Measurements from ENCODE around the gene UCHL3. TPM values are rescaled to one million over a fixed set of nuclear protein-coding genes. Genes with fewer than 3 reads are reported as not detected.

Gene UCHL3
- total RNA-seq, 1 donor from 2014 or later, result not detected

DNA sequence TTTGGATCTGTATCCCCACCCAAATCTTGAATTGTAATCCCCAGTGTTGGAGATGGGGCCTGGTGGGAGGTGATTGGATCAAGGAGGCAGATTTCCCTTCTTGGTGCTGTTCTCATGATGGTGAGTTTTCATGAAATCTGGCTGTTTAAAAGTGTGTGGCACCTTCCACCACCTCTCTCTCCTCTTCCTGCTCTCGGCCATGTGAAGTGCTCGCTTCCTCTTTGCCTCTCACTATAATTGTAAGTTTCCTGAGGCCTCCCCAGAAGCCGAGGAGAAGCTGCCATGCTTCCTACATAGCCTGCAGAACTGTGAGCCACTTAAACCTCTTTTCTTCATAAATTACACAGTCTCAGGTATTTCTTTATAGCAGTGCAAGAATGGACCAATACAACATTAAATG is 27.6 kb upstream of the UCHL3 start:
- Histone ChIP-seq H3K27me3 (no peaks in the 10 kb centered on the region), H3K27ac (no peak overlapping the region), H3K4me1 (no peaks in the 10 kb centered on the region), H3K9me3 (peaks cover 0 to 4% of the 10 kb centered on the region in 2 donors), H3K36me3 (peaks cover 4 to 15% of the 10 kb centered on the region in 2 donors), H3K4me3 (no peak overlapping the region)
- DNase-seq (ENCODE audit: low spot score in 2 of 2), result no peak
- intact Hi-C loops (cut with DNase I), result no loop called here
- TF ChIP-seq, protein P1, sequence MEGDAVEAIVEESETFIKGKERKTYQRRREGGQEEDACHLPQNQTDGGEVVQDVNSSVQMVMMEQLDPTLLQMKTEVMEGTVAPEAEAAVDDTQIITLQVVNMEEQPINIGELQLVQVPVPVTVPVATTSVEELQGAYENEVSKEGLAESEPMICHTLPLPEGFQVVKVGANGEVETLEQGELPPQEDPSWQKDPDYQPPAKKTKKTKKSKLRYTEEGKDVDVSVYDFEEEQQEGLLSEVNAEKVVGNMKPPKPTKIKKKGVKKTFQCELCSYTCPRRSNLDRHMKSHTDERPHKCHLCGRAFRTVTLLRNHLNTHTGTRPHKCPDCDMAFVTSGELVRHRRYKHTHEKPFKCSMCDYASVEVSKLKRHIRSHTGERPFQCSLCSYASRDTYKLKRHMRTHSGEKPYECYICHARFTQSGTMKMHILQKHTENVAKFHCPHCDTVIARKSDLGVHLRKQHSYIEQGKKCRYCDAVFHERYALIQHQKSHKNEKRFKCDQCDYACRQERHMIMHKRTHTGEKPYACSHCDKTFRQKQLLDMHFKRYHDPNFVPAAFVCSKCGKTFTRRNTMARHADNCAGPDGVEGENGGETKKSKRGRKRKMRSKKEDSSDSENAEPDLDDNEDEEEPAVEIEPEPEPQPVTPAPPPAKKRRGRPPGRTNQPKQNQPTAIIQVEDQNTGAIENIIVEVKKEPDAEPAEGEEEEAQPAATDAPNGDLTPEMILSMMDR (IDR thresholded peaks at IDR 0.05), result no peak

DNA sequence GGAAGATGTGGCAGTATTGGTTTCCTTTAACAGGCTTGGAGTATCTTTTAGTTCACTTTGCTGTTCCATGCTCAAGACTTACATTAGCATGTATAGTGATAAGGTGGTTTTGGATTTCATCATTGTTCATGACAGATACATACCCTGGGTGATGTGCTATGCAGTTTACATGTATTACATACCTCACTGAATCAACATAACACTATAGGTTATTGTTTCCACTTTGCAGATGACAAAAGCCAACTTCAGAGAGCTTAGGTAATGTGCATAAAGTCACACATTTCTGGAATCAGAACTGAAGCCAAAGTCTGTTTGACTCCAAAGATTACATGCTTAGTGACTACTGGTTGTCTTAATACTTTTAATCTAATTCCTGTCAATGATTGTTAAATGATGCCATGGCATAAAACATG is 19.0 kb upstream of the UCHL3 start:
- Histone ChIP-seq H3K27ac (no peak overlapping the region), H3K9me3 (no peaks in the 10 kb centered on the region), H3K36me3 (peaks cover 8 to 32% of the 10 kb centered on the region in 2 donors), H3K4me3 (no peak overlapping the region), H3K27me3 (no peaks in the 10 kb centered on the region), H3K4me1 (no peaks in the 10 kb centered on the region)
- TF ChIP-seq, protein P1 (IDR thresholded peaks at IDR 0.05), result no peak
- DNase-seq (ENCODE audit: low spot score in 2 of 2), result no peak
- intact Hi-C loops (cut with DNase I), result no loop called here

DNA sequence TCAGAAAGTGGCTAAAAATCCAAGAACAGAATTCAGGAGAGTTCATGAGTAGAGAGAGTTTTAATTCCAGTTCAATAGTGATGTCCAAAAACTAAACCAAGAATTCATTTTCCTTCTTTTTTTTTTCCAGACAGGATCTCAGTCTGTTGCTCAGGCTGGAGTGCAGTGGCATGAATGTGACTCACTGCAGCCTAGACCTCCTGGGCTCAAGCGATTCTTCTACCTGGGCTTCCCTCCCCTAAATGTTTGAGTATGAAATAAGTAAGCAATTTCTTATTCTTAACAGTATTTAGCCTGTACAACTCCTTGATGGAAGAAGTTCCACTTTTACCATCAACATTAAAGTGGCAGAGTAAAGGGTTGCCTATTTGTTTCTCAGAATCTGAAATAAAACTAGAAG is 15.7 kb upstream of the UCHL3 start:
- H3K27ac ChIP-seq, result no peak overlapping the region
- no peak overlapping the region for H3K4me3 ChIP-seq
- peaks cover 6% of the 10 kb centered on the region in 2 donors for H3K4me1 ChIP-seq
- H3K9me3 ChIP-seq, result no peaks in the 10 kb centered on the region
- intact Hi-C loops (cut with DNase I), result no loop called here
- TF ChIP-seq, protein P1 (IDR thresholded peaks at IDR 0.05), result no peak
- peaks cover 7 to 20% of the 10 kb centered on the region in 2 donors for H3K36me3 ChIP-seq
- H3K27me3 ChIP-seq, result no peaks in the 10 kb centered on the region
- DNase-seq (ENCODE audit: low spot score in 2 of 2), result no peak

DNA sequence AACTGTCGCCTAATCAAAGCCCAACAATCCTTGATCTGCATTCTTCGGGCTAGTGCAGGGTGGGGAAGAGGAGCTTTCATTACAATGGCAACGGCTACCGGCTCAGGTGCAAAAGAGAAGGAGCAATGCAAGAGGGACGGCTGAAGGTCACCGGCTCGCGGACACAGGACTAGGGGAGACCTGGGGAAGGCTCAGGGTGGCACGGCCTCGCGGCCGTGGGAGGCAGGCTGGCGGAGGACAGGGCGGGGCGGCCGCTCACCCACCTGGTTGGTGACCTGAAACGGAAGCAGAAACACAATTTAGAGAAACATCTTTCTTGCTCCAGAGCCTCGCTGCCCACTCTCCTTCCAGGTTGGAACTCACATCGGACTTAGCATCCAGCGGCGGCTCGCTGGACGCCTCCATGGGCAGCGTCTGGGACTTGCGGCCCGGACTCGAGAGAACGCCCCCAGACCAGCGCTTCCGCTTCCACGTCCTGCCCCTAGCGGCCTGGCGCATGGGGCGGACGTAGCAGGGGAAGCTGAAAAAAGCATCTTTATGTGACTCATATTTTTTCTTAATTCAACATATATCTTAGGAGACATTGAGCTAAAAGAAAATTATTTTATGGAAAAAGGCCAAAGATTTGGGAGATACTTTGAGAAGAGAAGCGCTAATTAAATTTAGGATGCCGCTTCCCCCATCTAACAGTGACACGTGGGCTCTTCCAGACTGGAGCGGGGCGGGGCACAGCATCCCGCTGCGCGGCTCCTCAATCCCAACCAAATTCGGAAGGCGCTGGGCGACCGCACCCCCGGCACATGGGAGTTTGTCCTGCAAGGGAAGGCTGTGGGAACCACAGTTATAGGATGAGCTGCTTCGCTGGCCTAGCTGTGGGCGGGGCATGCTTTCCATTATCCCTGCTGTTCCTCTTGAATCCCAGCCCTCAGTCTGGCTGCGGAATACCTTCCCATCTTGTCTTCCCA is 11.9 kb upstream of the UCHL3 start, which contains the start of gene COMMD6:
TSS of gene COMMD6 (minus strand) at position 441 of the 965 bp plus-strand sequence. CDS start at position 405, 36 bp downstream.
- Histone ChIP-seq H3K9me3 (no peaks in the 10 kb centered on the region), H3K36me3 (peaks cover 7 to 20% of the 10 kb centered on the region in 2 donors), H3K27me3 (no peaks in the 10 kb centered on the region), H3K27ac (peak within 1 kb of the TSS; percentile 79 to 85), H3K4me3 (peak within 1 kb of the TSS; percentile 88 to 99), H3K4me1 (peaks cover 6% of the 10 kb centered on the region in 2 donors)
- peak in 1 of 2 donors; percentile 87 for DNase-seq (ENCODE audit: low spot score in 2 of 2)
- intact Hi-C loops (cut with DNase I), result loop anchor here (1.0 to 2.0 kb wide), 2 partner anchors 12 to 55 kb away; partner anchors contain the start of genes TBC1D4 and UCHL3
- TF ChIP-seq, protein P1 (IDR thresholded peaks at IDR 0.05), result peak; percentile 45 to 61 (median 58)

DNA sequence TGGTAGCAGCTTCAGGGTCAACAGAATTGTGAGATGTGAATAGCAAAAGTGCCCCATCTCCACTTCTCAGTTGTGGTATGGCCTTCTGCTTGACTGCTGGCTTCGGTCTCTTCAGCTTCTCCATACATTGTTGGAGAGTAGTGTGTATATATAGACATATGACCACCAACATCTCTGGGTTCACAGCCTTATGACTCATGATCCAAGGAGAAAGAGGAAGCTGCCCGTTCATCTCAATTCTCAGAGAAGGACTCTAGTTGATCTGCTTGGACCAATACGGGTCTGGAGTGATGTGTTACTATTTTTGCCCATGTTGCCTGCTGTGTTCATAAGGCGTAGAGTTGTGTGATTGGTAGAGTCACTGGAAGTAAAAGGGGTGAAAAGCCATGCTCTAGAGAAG is 8.3 kb upstream of the UCHL3 start:
- no peak for DNase-seq (ENCODE audit: low spot score in 2 of 2)
- Histone ChIP-seq H3K9me3 (no peaks in the 10 kb centered on the region), H3K27me3 (no peaks in the 10 kb centered on the region), H3K4me1 (peaks cover 6% of the 10 kb centered on the region in 2 donors), H3K27ac (no peak overlapping the region), H3K36me3 (no peaks in the 10 kb centered on the region), H3K4me3 (no peak overlapping the region)
- intact Hi-C loops (cut with DNase I), result loop anchor here (10.0 kb wide), 2 partner anchors 264 to 1484 kb away; partner anchors contain the start of gene FBXL3
- TF ChIP-seq, protein P1 (IDR thresholded peaks at IDR 0.05), result no peak

Measured in ascending aorta (tissue), 2 donors.